Measurements from ENCODE around the gene UGT1A1.

The UGT1A1 gene

DNA sequence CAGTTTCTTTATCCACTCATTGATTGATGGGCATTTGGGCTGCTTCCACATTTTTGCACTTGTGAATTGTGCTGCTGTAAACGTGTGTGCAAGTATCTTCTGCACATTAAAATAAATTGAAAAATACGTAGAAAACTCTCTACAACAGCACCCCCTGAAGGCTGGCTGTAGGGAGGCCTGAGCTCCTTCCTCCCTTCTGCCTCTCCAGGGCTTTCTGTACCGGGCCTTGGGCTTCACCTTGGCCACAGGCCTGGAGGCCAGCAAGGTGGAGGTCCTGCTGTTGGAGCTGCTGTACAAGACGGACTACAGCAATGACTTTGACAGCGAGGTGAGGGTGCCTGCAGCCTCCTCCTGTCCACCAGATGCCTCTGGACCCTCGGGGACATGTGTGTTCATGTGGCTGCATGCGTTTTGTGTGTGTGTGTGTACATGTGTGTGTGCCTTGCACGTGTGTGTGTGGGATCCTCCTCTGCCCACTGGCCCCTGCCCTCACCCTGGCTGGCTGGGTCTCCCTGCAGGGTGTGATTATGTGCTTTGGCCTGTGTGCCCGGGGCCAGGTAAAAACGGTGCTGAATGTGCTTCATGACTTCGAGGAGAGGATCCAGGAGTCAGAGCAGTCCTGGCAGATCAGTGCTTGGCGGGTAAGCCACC is 47.3 kb downstream of the UGT1A1 start:
- H2AFZ ChIP-seq (ENCODE audit: low read depth, low read length), result no peak overlapping the region
- no peaks in the 10 kb centered on the region for H3K9me3 ChIP-seq (ENCODE audit: low read length)
- H3K4me3 ChIP-seq (ENCODE audit: low read length), result no peak overlapping the region
- H3K36me3 ChIP-seq (ENCODE audit: insufficient read depth, low read length), result no peaks in the 10 kb centered on the region
- H3K4me1 ChIP-seq (ENCODE audit: insufficient read depth, low read length), result no peaks in the 10 kb centered on the region
- H3K27me3 ChIP-seq (ENCODE audit: insufficient read depth, low read length), result no peaks in the 10 kb centered on the region

DNA sequence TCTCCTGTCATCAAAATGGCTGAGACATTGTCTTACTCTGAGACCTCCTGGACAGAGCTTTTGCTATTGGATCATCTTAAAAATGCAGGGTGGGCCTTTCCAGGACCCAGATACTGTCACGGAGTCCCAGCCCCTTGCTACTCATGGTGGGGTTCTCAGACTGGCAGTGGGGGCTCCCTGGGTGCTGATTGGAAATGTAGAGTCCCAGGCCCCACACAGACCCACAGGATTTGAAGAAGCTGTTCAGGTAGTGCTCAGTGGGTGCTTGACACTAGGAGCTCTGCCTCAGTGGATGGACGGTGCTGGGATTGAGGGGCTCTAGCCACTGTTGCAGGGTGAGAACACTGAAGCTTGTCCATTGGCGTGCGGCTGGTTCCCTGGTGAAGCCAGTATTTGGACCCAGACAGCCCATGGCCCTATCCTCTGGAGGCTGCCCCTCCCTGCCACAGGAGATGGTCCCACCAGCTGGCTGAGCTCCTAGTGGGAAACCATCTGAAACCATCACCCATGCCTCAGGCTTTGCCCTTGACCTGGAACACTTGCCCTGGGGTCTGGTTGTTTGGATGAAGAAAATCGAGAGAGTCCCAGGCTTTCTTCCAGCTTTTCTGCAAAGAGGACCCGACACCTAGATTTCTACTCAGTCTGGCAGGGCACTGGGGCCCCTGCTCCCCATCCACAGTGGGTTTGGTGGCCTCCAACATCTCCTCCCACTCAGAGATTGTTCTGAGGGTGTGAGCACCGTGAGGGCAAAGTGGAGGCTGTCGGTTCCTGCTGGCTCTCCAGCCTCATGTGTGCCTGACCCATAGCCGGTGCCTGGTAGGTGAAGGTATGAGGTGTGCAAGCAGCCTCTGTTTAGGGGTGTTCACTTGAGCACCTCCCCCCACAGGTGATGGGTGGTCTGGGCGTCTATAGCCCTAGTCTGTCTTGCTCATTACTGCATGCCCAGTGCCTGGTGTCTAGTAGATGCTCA is 48.2 kb downstream of the UGT1A1 start:
- H3K4me1 ChIP-seq (ENCODE audit: insufficient read depth, low read length), result no peaks in the 10 kb centered on the region
- no peaks in the 10 kb centered on the region for H3K9me3 ChIP-seq (ENCODE audit: low read length)
- H2AFZ ChIP-seq (ENCODE audit: low read depth, low read length), result no peak overlapping the region
- H3K27me3 ChIP-seq (ENCODE audit: insufficient read depth, low read length), result no peaks in the 10 kb centered on the region
- H3K4me3 ChIP-seq (ENCODE audit: low read length), result no peak overlapping the region
- H3K36me3 ChIP-seq (ENCODE audit: insufficient read depth, low read length), result no peaks in the 10 kb centered on the region

GRCh38 chr2:233810385-233810784 is 50.3 kb downstream of the UGT1A1 start:
- Histone ChIP-seq H3K4me3 (ENCODE audit: low read length) (no peak overlapping the region), H3K36me3 (ENCODE audit: insufficient read depth, low read length) (no peaks in the 10 kb centered on the region), H3K9me3 (ENCODE audit: low read length) (no peaks in the 10 kb centered on the region), H3K27me3 (ENCODE audit: insufficient read depth, low read length) (no peaks in the 10 kb centered on the region), H2AFZ (ENCODE audit: low read depth, low read length) (no peak overlapping the region), H3K4me1 (ENCODE audit: insufficient read depth, low read length) (no peaks in the 10 kb centered on the region)

- no peaks in the 10 kb centered on the region for H3K9me3 ChIP-seq (ENCODE audit: low read length)
- no peaks in the 10 kb centered on the region for H3K36me3 ChIP-seq (ENCODE audit: insufficient read depth, low read length)
- no peak overlapping the region for H2AFZ ChIP-seq (ENCODE audit: low read depth, low read length)
- H3K4me3 ChIP-seq (ENCODE audit: low read length), result no peak overlapping the region
- H3K27me3 ChIP-seq (ENCODE audit: insufficient read depth, low read length), result no peaks in the 10 kb centered on the region
- no peaks in the 10 kb centered on the region for H3K4me1 ChIP-seq (ENCODE audit: insufficient read depth, low read length)
Observed at GRCh38 chr2:233811087-233811486, 51.0 kb downstream of the UGT1A1 start.

DNA sequence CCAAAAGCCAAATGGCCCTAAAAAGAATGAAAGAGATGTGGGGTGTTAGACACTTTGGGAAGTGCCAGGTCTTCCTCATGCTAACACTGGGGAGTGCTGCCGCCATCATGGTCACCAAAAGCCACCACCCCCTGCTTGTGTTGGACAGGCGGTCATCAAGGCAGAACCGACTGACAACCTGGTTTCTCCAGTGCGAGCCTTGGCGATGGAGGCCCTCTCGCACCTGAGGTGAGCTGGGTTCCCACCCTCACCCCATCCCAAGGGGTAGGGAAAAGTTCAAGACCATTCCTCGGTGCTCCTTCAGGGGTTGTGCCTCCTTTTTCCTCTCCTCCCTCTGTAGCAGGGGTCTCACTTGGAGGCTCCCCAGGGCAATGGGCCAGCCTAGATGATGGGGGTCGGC is 51.7 kb downstream of the UGT1A1 start:
- Histone ChIP-seq H3K36me3 (ENCODE audit: insufficient read depth, low read length) (no peaks in the 10 kb centered on the region), H2AFZ (ENCODE audit: low read depth, low read length) (no peak overlapping the region), H3K9me3 (ENCODE audit: low read length) (no peaks in the 10 kb centered on the region), H3K4me3 (ENCODE audit: low read length) (no peak overlapping the region), H3K27me3 (ENCODE audit: insufficient read depth, low read length) (no peaks in the 10 kb centered on the region), H3K4me1 (ENCODE audit: insufficient read depth, low read length) (no peaks in the 10 kb centered on the region)

- no peak overlapping the region for H2AFZ ChIP-seq (ENCODE audit: low read depth, low read length)
- no peaks in the 10 kb centered on the region for H3K9me3 ChIP-seq (ENCODE audit: low read length)
- H3K36me3 ChIP-seq (ENCODE audit: insufficient read depth, low read length), result no peaks in the 10 kb centered on the region
- H3K4me3 ChIP-seq (ENCODE audit: low read length), result no peak overlapping the region
- H3K27me3 ChIP-seq (ENCODE audit: insufficient read depth, low read length), result no peaks in the 10 kb centered on the region
- no peaks in the 10 kb centered on the region for H3K4me1 ChIP-seq (ENCODE audit: insufficient read depth, low read length)
Observed at GRCh38 chr2:233813236-233814055, 53.4 kb downstream of the UGT1A1 start.

GRCh38 chr2:233814056-233814835 is 54.2 kb downstream of the UGT1A1 start:
- H3K9me3 ChIP-seq (ENCODE audit: low read length), result no peaks in the 10 kb centered on the region
- H3K27me3 ChIP-seq (ENCODE audit: insufficient read depth, low read length), result no peaks in the 10 kb centered on the region
- H3K36me3 ChIP-seq (ENCODE audit: insufficient read depth, low read length), result no peaks in the 10 kb centered on the region
- no peak overlapping the region for H2AFZ ChIP-seq (ENCODE audit: low read depth, low read length)
- H3K4me3 ChIP-seq (ENCODE audit: low read length), result no peak overlapping the region
- no peaks in the 10 kb centered on the region for H3K4me1 ChIP-seq (ENCODE audit: insufficient read depth, low read length)

GRCh38 chr2:233815861-233816260 is 55.8 kb downstream of the UGT1A1 start:
- no peaks in the 10 kb centered on the region for H3K4me1 ChIP-seq (ENCODE audit: insufficient read depth, low read length)
- H2AFZ ChIP-seq (ENCODE audit: low read depth, low read length), result no peak overlapping the region

GRCh38 chr2:233816334-233816733 is 56.3 kb downstream of the UGT1A1 start:
- Histone ChIP-seq H3K27me3 (ENCODE audit: insufficient read depth, low read length) (no peaks in the 10 kb centered on the region), H3K4me1 (ENCODE audit: insufficient read depth, low read length) (no peaks in the 10 kb centered on the region), H3K4me3 (ENCODE audit: low read length) (no peak overlapping the region), H3K36me3 (ENCODE audit: insufficient read depth, low read length) (no peaks in the 10 kb centered on the region), H3K9me3 (ENCODE audit: low read length) (no peaks in the 10 kb centered on the region), H2AFZ (ENCODE audit: low read depth, low read length) (no peak overlapping the region)

More at GRCh38 chr2:233815861-233816260, 55.8 kb downstream of the UGT1A1 start:
- H3K36me3 ChIP-seq (ENCODE audit: insufficient read depth, low read length), result no peaks in the 10 kb centered on the region
- no peak overlapping the region for H3K4me3 ChIP-seq (ENCODE audit: low read length)
- H3K27me3 ChIP-seq (ENCODE audit: insufficient read depth, low read length), result no peaks in the 10 kb centered on the region
- H3K9me3 ChIP-seq (ENCODE audit: low read length), result no peaks in the 10 kb centered on the region

GRCh38 chr2:233816771-233817170 is 56.7 kb downstream of the UGT1A1 start:
- Histone ChIP-seq H3K4me1 (ENCODE audit: insufficient read depth, low read length) (no peaks in the 10 kb centered on the region), H3K4me3 (ENCODE audit: low read length) (no peak overlapping the region), H3K27me3 (ENCODE audit: insufficient read depth, low read length) (no peaks in the 10 kb centered on the region), H2AFZ (ENCODE audit: low read depth, low read length) (no peak overlapping the region), H3K9me3 (ENCODE audit: low read length) (no peaks in the 10 kb centered on the region), H3K36me3 (ENCODE audit: insufficient read depth, low read length) (no peaks in the 10 kb centered on the region)

DNA sequence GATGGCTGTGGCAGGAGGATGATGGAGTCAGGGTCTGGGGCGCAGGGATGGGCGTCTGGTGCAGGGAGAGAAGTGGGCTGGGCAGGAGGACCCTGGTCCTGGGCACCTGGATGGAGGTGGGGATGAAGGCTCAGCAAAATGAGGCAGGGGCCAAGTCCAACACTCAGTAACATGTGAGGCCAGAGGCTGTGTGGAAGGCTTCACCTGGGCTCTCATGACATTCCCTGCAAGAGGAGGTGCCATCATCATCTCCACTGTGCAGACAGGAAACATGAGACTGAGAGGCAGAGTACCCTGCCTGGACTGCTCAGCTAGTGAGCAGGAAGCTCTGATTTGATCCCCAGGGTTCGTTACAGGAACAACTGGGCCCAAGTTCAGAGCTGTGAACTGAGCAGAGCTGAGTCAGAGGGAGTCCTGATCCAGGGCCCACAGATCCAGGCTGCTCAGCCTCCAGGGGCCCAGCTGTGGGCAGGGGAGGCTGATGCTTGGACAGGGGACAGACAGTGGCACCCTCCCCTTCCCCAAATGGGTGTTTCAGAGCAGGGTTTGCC is 57.4 kb downstream of the UGT1A1 start:
- Histone ChIP-seq H3K4me3 (ENCODE audit: low read length) (no peak overlapping the region), H3K36me3 (ENCODE audit: insufficient read depth, low read length) (no peaks in the 10 kb centered on the region), H3K9me3 (ENCODE audit: low read length) (no peaks in the 10 kb centered on the region), H3K4me1 (ENCODE audit: insufficient read depth, low read length) (no peaks in the 10 kb centered on the region), H3K27me3 (ENCODE audit: insufficient read depth, low read length) (no peaks in the 10 kb centered on the region), H2AFZ (ENCODE audit: low read depth, low read length) (no peak overlapping the region)

DNA sequence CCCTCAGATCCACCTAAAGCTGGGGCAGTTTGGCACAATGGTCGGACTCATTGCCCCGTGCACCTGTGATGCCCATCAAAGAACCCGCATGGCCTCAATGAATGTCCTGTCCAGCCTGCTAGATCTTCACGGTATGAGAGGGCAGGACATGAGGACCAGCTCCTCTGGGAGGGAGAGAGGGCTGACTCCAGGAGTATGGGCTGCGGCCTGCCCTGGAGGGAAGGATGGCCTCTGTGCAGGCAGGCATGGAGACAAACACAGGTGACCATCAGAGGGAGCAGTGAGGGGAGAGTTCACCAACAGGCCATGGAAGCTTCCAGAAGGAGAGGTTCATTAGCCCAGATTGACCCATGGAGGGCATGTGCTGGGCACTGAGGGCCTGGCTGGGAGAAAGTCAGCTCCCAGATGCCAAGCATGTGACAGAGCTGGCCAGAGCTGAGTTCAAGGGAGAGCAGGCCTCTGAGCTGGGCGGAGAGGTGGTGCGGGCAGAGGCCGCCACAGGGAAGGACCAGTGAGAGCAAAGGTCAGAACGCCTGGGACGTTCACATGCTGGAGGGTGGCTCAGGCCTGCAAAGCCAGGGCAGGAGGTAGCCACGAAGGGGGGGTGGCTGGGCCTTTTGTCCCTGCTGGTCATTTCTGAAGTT is 58.0 kb downstream of the UGT1A1 start:
- Histone ChIP-seq H3K4me3 (ENCODE audit: low read length) (no peak overlapping the region), H2AFZ (ENCODE audit: low read depth, low read length) (no peak overlapping the region), H3K36me3 (ENCODE audit: insufficient read depth, low read length) (no peaks in the 10 kb centered on the region), H3K27me3 (ENCODE audit: insufficient read depth, low read length) (no peaks in the 10 kb centered on the region), H3K9me3 (ENCODE audit: low read length) (no peaks in the 10 kb centered on the region), H3K4me1 (ENCODE audit: insufficient read depth, low read length) (no peaks in the 10 kb centered on the region)
